Embryonic facial prominence (tissue), 1 donor: ENCODE data around the gene EYS.

Source experiments
- DNase-seq: peaks from one replicate; pipeline ENCODE4 v3.0.0-alpha.2; 2016; ENCODE audit errors: extremely low spot score

The EYS gene

GRCh38 chr6:65707126-65707826 lies at the start of gene EYS:
Gene EYS, minus strand, starts transcription at chr6:65707226. Its CDS starts 211,816 bp downstream, at chr6:65495410.
- DNase-seq: no peak

GRCh38 chr6:65746302-65746701 lies 39.3 kb upstream of the EYS start:
- DNase-seq: no peak

- DNase-seq: no peak
Observed at GRCh38 chr6:65745614-65746013, 38.6 kb upstream of the EYS start.

GRCh38 chr6:65728879-65729479 lies 22.0 kb upstream of the EYS start:
- DNase-seq: no peak

- no peak for DNase-seq
Observed at GRCh38 chr6:65719101-65719500, 12.1 kb upstream of the EYS start.

GRCh38 chr6:65711531-65711930 lies 4.5 kb upstream of the EYS start:
- no peak for DNase-seq

GRCh38 chr6:65709099-65709830 lies 2.2 kb upstream of the EYS start:
- no peak for DNase-seq

GRCh38 chr6:65708162-65708561 lies 1.1 kb upstream of the EYS start:
- DNase-seq: no peak

- no peak for DNase-seq
Observed at GRCh38 chr6:65706436-65706835, 590 bp downstream of the EYS start.

- no peak for DNase-seq
Observed at GRCh38 chr6:65701325-65701724, 5.7 kb downstream of the EYS start.

- no peak for DNase-seq
Observed at GRCh38 chr6:65700561-65700960, 6.5 kb downstream of the EYS start.

GRCh38 chr6:65692109-65692508 lies 14.9 kb downstream of the EYS start:
- DNase-seq: no peak

GRCh38 chr6:65680232-65680631 lies 26.8 kb downstream of the EYS start:
- no peak for DNase-seq

- no peak for DNase-seq
Observed at GRCh38 chr6:65671922-65672321, 35.1 kb downstream of the EYS start.

- no peak for DNase-seq
Observed at GRCh38 chr6:65667916-65668656, 38.9 kb downstream of the EYS start.

- no peak for DNase-seq
Observed at GRCh38 chr6:65650086-65650485, 56.9 kb downstream of the EYS start.

GRCh38 chr6:65649392-65649791 lies 57.6 kb downstream of the EYS start:
- DNase-seq: no peak

- no peak for DNase-seq
Observed at GRCh38 chr6:65646544-65646943, 60.5 kb downstream of the EYS start.

- no peak for DNase-seq
Observed at GRCh38 chr6:65642776-65643175, 64.2 kb downstream of the EYS start.

- DNase-seq: no peak
Observed at GRCh38 chr6:65638047-65638831, 68.8 kb downstream of the EYS start.

GRCh38 chr6:65637289-65638046 lies 69.6 kb downstream of the EYS start:
- DNase-seq: no peak
